Fibroblast of peridontal ligament (primary cell): Measurements from ENCODE around the gene ENTREP1.

Experiments
- DNase-seq: peaks from one replicate; pipeline ENCODE4 v3.0.0-alpha.2; 2010; ENCODE audit errors: extremely low read depth

ENTREP1 gene

DNA sequence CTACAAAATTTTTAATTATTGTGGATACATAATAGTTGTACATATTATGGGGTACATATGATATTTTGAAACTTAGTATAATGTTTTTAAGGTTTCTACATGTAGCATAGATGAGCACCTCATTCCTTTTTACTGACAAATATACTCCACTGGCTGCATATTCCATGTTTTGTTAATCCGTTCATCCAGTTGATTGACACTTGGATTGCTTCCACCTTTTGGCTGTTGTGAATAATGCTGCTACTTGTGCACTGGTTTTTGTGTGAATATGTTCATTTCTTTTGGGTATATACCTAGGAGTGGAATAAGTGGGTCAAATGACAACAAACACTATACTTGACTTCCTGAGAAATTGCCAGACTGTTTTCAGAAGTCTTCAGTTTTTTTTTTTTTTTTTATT is 2.8 kb upstream of the ENTREP1 start:
- no peak for DNase-seq

DNA sequence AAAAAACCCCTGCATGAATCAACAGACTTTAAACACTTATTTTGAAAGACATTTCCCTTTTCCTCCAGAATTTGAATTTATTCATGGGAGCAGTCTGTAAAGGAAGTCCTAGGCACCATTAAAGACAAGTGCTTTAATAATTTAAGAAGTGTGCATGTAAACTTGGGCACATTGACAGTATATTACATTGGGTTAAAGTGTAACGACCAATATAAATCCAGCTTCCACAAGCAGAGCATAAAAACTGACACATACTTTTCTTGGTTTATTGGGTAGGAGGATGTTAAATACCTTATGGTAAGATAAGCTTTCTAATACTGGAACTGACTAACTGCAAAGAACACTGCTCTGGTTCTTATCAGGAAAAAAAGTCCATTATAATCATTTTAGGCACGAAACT is 1.2 kb upstream of the ENTREP1 start:
- DNase-seq: no peak

GRCh38 chr9:69325409-69326212 is 596 bp downstream of the ENTREP1 start:
- DNase-seq: no peak

- DNase-seq: no peak
These were observed 1.2 kb downstream of the ENTREP1 start for GRCh38 chr9:69326261-69326660.

GRCh38 chr9:69330580-69330979 is 5.6 kb downstream of the ENTREP1 start:
- DNase-seq: no peak

- DNase-seq: no peak
These were observed 6.4 kb downstream of the ENTREP1 start for GRCh38 chr9:69331444-69331843.

DNA sequence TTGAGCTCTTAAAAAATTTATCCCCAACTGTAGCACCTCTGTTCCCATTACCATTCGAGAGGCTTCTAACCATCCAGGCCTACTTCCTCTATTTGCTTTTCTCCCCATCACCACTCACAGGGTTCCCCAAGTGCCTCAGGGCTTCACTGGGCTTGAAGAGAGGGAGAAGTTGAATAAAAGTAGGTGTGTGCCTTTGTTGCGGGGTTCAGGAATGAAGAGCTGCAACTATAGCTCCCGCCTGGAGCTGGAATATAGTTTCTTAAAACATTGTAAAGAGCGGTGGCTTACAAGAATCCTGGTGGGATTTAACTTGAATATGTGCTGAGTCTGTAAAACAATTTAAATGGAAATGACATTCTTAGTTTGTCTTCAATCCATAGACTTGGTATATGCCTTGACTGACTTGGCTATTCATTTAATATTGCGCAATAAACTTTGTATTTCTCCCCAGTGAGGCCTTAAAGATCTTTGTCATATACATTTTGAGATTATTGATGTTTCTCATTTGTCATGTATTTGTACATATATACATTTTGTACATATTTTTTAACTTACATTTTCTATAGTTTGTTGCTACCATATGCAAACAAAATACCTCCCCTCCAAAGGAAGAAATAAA is 7.2 kb downstream of the ENTREP1 start:
- no peak for DNase-seq

DNA sequence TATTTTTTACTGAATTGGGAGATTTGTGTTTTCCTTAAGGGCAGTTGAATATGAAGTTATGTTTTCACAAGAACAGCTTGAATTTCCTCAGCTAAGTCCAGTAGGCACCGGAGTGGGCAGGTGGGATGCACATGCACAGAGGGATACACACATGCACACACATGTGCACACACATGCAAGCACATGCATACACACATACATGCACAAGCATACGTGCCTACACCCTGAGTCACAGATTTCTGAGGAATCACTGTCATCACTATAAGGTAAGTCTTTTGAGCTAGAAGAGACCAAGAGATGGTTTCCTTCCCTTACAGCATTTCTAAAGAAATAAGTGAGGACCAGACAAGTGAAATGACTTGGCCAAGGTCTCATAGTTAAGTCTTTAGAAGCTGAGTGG is 8.7 kb downstream of the ENTREP1 start:
- DNase-seq: no peak

DNA sequence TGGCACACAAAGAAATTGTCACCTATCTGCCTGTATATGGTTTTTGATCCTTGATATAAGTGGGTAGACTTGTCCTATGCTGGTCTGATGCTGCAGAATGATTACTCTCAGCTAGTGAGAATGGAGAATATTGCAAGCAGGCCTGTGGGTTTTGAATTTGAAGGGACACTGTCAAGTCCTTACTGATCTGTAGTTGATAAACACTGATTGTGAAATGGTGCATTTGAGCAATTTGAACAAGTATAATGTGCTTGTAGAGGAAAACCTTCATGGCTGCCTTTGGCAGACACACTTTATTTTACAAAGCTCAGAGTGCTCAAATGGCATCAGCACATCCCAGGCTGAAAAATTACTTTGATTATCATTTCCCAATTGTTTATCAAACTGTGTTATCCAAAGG is 9.3 kb downstream of the ENTREP1 start:
- DNase-seq: no peak

DNA sequence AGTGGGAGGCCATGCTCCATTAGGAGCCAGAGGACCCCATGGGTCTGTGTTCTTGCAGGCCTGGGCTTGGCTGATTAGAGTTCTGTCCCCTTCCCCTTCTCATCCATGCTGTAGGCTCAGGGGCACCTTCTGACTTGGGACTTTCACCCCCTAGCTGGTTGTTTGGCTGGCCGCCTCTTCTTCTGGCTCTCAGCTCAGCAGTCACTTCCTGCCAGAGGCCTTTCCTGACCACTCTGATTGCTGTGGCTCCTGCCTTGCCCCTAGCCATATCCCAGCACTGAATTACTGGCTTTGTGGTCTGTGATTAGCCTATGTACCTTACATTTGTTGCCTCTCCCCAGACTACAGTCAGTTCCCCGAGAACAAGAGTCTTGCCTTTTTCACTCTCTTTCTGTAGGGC is 14.6 kb downstream of the ENTREP1 start:
- no peak for DNase-seq

DNA sequence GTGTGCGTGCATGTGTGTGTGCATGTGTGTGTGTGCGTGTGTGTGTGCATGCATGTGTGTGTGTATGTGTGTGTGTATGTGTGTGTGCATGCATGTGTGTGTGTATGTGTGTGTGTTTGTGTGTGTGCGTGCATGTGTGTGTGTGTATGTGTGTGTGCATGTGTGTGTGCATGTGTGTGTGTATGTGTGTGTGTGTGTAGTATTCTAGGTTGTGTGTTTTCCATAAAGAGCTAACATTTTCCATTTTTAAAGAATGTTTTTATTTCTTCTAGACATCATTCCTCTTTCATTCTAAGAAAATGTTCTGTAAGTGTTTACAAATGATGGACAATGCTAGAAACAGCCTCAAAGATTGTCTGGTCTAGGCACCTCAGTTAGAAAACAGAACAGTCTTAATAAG is 15.6 kb downstream of the ENTREP1 start:
- no peak for DNase-seq

DNA sequence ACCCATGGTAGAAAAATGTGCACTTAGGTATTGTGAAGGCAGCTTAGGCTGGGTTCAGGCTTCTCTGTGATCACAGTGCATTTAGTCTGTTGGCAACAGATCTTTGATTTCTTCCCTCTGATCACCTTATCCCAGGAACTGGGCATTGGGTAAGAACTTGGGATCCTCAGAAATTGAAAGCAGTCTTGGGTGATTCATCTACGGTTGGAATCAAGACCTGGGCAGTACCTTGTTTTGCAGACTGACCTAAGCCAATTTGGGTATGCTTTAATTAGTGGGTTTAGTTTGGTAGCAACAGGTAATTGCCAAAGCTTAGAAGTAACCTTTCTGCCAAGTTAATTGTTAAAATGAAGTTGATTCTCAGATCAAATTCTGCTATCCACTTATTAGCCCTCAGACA is 17.8 kb downstream of the ENTREP1 start:
- DNase-seq: no peak

GRCh38 chr9:69344459-69344858 is 19.4 kb downstream of the ENTREP1 start:
- no peak for DNase-seq

DNA sequence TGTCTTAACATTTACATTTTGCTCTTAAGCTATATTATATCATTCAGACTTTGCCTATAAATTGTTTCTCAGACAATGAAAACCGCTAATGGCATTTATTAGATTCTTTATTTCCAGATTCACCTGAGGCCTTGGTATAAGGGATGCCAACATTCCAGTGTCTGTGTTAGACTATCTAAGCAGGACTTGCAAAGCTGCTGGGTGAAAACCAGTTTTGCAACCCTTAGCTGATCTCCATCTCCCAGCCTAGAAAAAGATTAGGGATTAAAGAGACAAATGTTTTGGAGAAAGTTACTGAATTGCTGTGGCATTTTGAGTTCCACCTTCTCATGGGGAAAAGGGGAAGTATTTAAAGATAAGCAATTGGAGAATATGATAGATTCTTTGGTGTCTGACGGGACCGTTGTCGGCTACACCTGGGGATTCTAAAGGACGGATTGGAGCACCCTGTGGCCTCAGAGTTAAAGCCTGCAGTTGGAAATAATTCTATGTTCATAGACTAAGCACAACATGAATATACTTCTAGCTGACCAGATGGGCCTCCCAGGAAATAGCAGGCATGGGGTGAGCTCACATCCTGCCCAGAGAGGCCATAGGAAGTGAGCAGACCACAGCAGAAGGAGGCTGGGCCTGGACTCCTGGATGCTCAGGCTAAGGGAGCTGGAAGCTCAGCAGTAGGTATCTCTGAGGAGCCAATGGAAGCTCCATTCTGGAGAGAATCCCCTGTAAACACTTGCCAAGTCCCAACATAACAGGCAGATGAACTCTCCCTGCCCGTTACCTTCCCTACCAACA is 21.8 kb downstream of the ENTREP1 start:
- DNase-seq: no peak

DNA sequence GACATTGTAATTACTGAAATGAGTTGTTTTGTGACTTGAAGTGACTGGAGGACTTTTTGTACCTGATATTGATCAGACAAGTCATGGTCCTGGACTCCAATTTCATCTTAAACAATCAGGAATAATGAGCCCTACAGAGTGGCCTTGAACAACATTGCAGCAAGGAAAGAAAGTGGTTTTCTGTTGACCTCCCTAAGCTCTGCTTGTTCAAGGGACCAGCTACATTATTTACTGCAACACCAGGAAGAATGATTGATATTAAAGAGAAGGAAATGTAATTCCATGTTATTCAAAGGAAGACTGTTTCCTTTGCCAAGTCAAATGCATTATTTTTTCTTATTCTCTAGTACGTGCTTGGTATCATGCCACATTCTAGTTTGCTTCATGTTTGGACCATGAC is 22.6 kb downstream of the ENTREP1 start:
- no peak for DNase-seq

- no peak for DNase-seq
These were observed 26.2 kb downstream of the ENTREP1 start for GRCh38 chr9:69351227-69351626.

GRCh38 chr9:69355232-69355631 is 30.2 kb downstream of the ENTREP1 start:
- DNase-seq: no peak

GRCh38 chr9:69357030-69357775 is 32.2 kb downstream of the ENTREP1 start:
- no peak for DNase-seq

- no peak for DNase-seq
These were observed 32.8 kb downstream of the ENTREP1 start for GRCh38 chr9:69357821-69358220.

GRCh38 chr9:69363191-69363590 is 38.2 kb downstream of the ENTREP1 start:
- DNase-seq: no peak

- no peak for DNase-seq
These were observed 39.6 kb downstream of the ENTREP1 start for GRCh38 chr9:69364510-69365150.

DNA sequence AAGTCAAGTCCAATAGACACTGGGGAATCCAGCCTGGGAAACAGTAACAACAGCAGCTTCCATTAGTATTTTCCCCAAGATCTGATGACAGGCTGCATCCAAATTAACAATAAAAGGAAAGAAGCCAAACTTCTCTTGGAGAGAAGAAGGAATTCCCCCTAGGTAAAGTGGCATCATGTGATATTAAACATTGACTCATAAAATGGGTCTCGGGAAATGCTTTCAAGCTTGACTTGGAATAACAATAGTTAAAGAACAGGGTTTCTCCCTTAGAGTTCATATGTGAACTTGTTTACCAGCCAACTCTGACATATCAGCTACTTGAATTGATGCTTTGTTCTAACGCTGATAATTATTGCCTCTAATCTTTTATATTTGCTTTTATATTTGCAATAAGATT is 45.4 kb downstream of the ENTREP1 start:
- no peak for DNase-seq
